Measurements from ENCODE around the gene TP53TG5. TPM values are rescaled to one million over a fixed set of nuclear protein-coding genes. Genes with fewer than 3 reads are reported as not detected.

Gene TP53TG5
- total and polyA plus RNA-seq, 3 experiments from 2014 or later, result not detected

- H3K27me3 ChIP-seq (ENCODE audit: insufficient read depth, low read length, poor library complexity, severe bottlenecking), result no peaks in the 10 kb centered on the region
- peaks cover 27% of the 10 kb centered on the region for H3K36me3 ChIP-seq (ENCODE audit: insufficient read depth, low read length)
- H3K36me3 Mint-ChIP-seq, result peaks cover 0 to 52% (median 8%) of the 10 kb centered on the region in 3 donors
- ChIA-PET CTCF (interaction anchor here (0.7 to 7.8 kb wide), 18 partner anchors 10 to 407 kb away, joined by 3 to 167 read pairs (median 6); partner anchors contain the start of genes PIGT and TP53TG5), POLR2A (interaction anchor here (0.8 to 3.7 kb wide), 8 partner anchors 9 to 89 kb away, joined by 3 to 66 read pairs (median 6); partner anchors contain the start of genes DBNDD2 and PIGT)
- H3K4me1 Mint-ChIP-seq, result peaks cover 52 to 57% (median 56%) of the 10 kb centered on the region in 3 donors
- H3K9me3 Mint-ChIP-seq, result no peaks in the 10 kb centered on the region
- H3K4me3 Mint-ChIP-seq, result peak overlapping the region; percentile 90 to 99 (median 98)
- peak overlapping the region; percentile 96 for H3K27ac ChIP-seq (ENCODE audit: low read depth, low read length)
- peak overlapping the region; percentile 92 for H3K4me3 ChIP-seq (ENCODE audit: low read length)
- H3K27ac Mint-ChIP-seq, result peak overlapping the region; percentile 95 to 100 (median 99)
- H3K9me3 ChIP-seq (ENCODE audit: low read length), result no peaks in the 10 kb centered on the region
- DNase-seq, result no peak
- H3K27me3 Mint-ChIP-seq, result peaks cover 0 to 1% of the 10 kb centered on the region in 2 donors
- H3K4me1 ChIP-seq (ENCODE audit: insufficient read depth, low read length), result peaks cover 50% of the 10 kb centered on the region
Observed at GRCh38 chr20:45363611-45364492, 14.3 kb downstream of the TP53TG5 start.

- Histone ChIP-seq H3K9me3 (ENCODE audit: low read length) (no peaks in the 10 kb centered on the region), H3K4me1 (ENCODE audit: insufficient read depth, low read length) (peaks cover 42% of the 10 kb centered on the region), H3K27me3 (ENCODE audit: insufficient read depth, low read length, poor library complexity, severe bottlenecking) (no peaks in the 10 kb centered on the region), H3K36me3 (ENCODE audit: insufficient read depth, low read length) (peaks cover 27% of the 10 kb centered on the region), H3K4me3 (ENCODE audit: low read length) (peak within 1 kb of the TSS; percentile 92), H3K27ac (ENCODE audit: low read depth, low read length) (peak within 1 kb of the TSS; percentile 96)
- POLR2A ChIA-PET, result interaction anchor here (0.6 to 3.7 kb wide), 11 partner anchors 10 to 90 kb away, joined by 3 to 66 read pairs (median 4); partner anchors contain the start of gene PIGT
- Mint-ChIP-seq H3K4me1 (peaks cover 44 to 54% (median 48%) of the 10 kb centered on the region in 3 donors), H3K27ac (peak within 1 kb of the TSS; percentile 95 to 100 (median 99)), H3K36me3 (peaks cover 0 to 45% (median 8%) of the 10 kb centered on the region in 3 donors), H3K4me3 (peak within 1 kb of the TSS; percentile 90 to 99 (median 98)), H3K27me3 (peaks cover 0 to 1% of the 10 kb centered on the region in 2 donors), H3K9me3 (no peaks in the 10 kb centered on the region)
- DNase-seq, result peak; percentile 98 to 99 (median 99)
- CTCF ChIA-PET, result interaction anchor here (0.7 to 7.8 kb wide), 27 partner anchors 9 to 408 kb away, joined by 3 to 167 read pairs (median 5); partner anchors contain the start of genes PIGT, SDC4 and TP53TG5
Observed at GRCh38 chr20:45362804-45363610, 15.1 kb downstream of the TP53TG5 start, which contains the start of gene SYS1. TSS of gene SYS1 (plus strand) at chr20:45363156. CDS start at chr20:45363532, 376 bp downstream.

GRCh38 chr20:45361793-45362192 is 16.3 kb downstream of the TP53TG5 start:
- Mint-ChIP-seq H3K4me3 (no peak overlapping the region), H3K4me1 (peaks cover 39 to 53% (median 47%) of the 10 kb centered on the region in 3 donors), H3K9me3 (no peaks in the 10 kb centered on the region), H3K27ac (no peak overlapping the region), H3K27me3 (peaks cover 0 to 1% of the 10 kb centered on the region in 2 donors), H3K36me3 (peaks cover 0 to 34% (median 5%) of the 10 kb centered on the region in 3 donors)
- no peaks in the 10 kb centered on the region for H3K9me3 ChIP-seq (ENCODE audit: low read length)
- peaks cover 15% of the 10 kb centered on the region for H3K36me3 ChIP-seq (ENCODE audit: insufficient read depth, low read length)
- CTCF ChIA-PET, result interaction anchor here (1.2 to 7.8 kb wide), 11 partner anchors 10 to 409 kb away, joined by 3 to 167 read pairs (median 9); partner anchors contain the start of genes PIGT, SDC4 and TP53TG5
- H3K27ac ChIP-seq (ENCODE audit: low read depth, low read length), result no peak overlapping the region
- no peak for DNase-seq
- no peak overlapping the region for H3K4me3 ChIP-seq (ENCODE audit: low read length)
- H3K4me1 ChIP-seq (ENCODE audit: insufficient read depth, low read length), result peaks cover 30% of the 10 kb centered on the region
- POLR2A ChIA-PET, result interaction anchor here (3.7 kb wide), 1 partner anchor 11 kb away, joined by 66 read pairs; no protein-coding TSS in a partner anchor
- no peaks in the 10 kb centered on the region for H3K27me3 ChIP-seq (ENCODE audit: insufficient read depth, low read length, poor library complexity, severe bottlenecking)

GRCh38 chr20:45359406-45360148 is 18.5 kb downstream of the TP53TG5 start:
- Histone ChIP-seq H3K9me3 (ENCODE audit: low read length) (no peaks in the 10 kb centered on the region), H3K27me3 (ENCODE audit: insufficient read depth, low read length, poor library complexity, severe bottlenecking) (no peaks in the 10 kb centered on the region), H3K4me3 (ENCODE audit: low read length) (no peak overlapping the region), H3K36me3 (ENCODE audit: insufficient read depth, low read length) (no peaks in the 10 kb centered on the region), H3K4me1 (ENCODE audit: insufficient read depth, low read length) (peaks cover 12% of the 10 kb centered on the region), H3K27ac (ENCODE audit: low read depth, low read length) (no peak overlapping the region)
- no peak overlapping the region for H3K4me3 Mint-ChIP-seq
- DNase-seq, result no peak
- ChIA-PET POLR2A (interaction anchor here (1.5 kb wide), 1 partner anchor 12 kb away, joined by 4 read pairs; the partner anchor contains the start of gene SDC4), CTCF (interaction anchor here (1.0 to 7.8 kb wide), 5 partner anchors 15 to 411 kb away, joined by 3 to 167 read pairs (median 57); partner anchors contain the start of gene TP53TG5)
- peaks cover 27 to 44% (median 43%) of the 10 kb centered on the region in 3 donors for H3K4me1 Mint-ChIP-seq
- peaks cover 0 to 1% of the 10 kb centered on the region in 2 donors for H3K27me3 Mint-ChIP-seq
- H3K36me3 Mint-ChIP-seq, result peaks cover 0 to 14% (median 2%) of the 10 kb centered on the region in 3 donors
- H3K27ac Mint-ChIP-seq, result no peak overlapping the region
- no peaks in the 10 kb centered on the region for H3K9me3 Mint-ChIP-seq

- Mint-ChIP-seq H3K4me1 (peaks cover 25 to 44% (median 41%) of the 10 kb centered on the region in 3 donors), H3K27me3 (peaks cover 0 to 1% of the 10 kb centered on the region in 2 donors), H3K9me3 (no peaks in the 10 kb centered on the region), H3K27ac (peak overlapping the region in 1 of 8 donors; percentile 6), H3K4me3 (no peak overlapping the region), H3K36me3 (peaks cover 0 to 12% (median 2%) of the 10 kb centered on the region in 3 donors)
- H3K4me1 ChIP-seq (ENCODE audit: insufficient read depth, low read length), result peaks cover 9% of the 10 kb centered on the region
- no peaks in the 10 kb centered on the region for H3K36me3 ChIP-seq (ENCODE audit: insufficient read depth, low read length)
- ChIA-PET POLR2A (interaction anchor here (1.5 kb wide), 1 partner anchor 11 kb away, joined by 4 read pairs; the partner anchor contains the start of gene SDC4), CTCF (interaction anchor here (1.0 to 7.8 kb wide), 5 partner anchors 16 to 412 kb away, joined by 3 to 167 read pairs (median 57); partner anchors contain the start of gene TP53TG5)
- no peak overlapping the region for H3K27ac ChIP-seq (ENCODE audit: low read depth, low read length)
- no peaks in the 10 kb centered on the region for H3K9me3 ChIP-seq (ENCODE audit: low read length)
- no peaks in the 10 kb centered on the region for H3K27me3 ChIP-seq (ENCODE audit: insufficient read depth, low read length, poor library complexity, severe bottlenecking)
- DNase-seq, result no peak
- H3K4me3 ChIP-seq (ENCODE audit: low read length), result no peak overlapping the region
Observed at GRCh38 chr20:45359069-45359405, 19.1 kb downstream of the TP53TG5 start.

GRCh38 chr20:45358282-45359068 is 19.6 kb downstream of the TP53TG5 start:
- H3K4me3 Mint-ChIP-seq, result no peak overlapping the region
- ChIA-PET POLR2A (no interaction called here), CTCF (interaction anchor here (2.0 to 7.8 kb wide), 3 partner anchors 16 to 412 kb away, joined by 8 to 137 read pairs (median 35); partner anchors contain the start of gene TP53TG5)
- Histone ChIP-seq H3K27ac (ENCODE audit: low read depth, low read length) (no peak overlapping the region), H3K4me3 (ENCODE audit: low read length) (no peak overlapping the region), H3K9me3 (ENCODE audit: low read length) (no peaks in the 10 kb centered on the region), H3K4me1 (ENCODE audit: insufficient read depth, low read length) (peaks cover 4% of the 10 kb centered on the region), H3K27me3 (ENCODE audit: insufficient read depth, low read length, poor library complexity, severe bottlenecking) (no peaks in the 10 kb centered on the region), H3K36me3 (ENCODE audit: insufficient read depth, low read length) (no peaks in the 10 kb centered on the region)
- H3K27me3 Mint-ChIP-seq, result peaks cover 0 to 1% of the 10 kb centered on the region in 2 donors
- no peak for DNase-seq
- H3K9me3 Mint-ChIP-seq, result no peaks in the 10 kb centered on the region
- H3K4me1 Mint-ChIP-seq, result peaks cover 19 to 44% (median 35%) of the 10 kb centered on the region in 3 donors
- peaks cover 0 to 6% (median 0%) of the 10 kb centered on the region in 3 donors for H3K36me3 Mint-ChIP-seq
- peak overlapping the region in 2 of 8 donors; percentile 6 to 33 for H3K27ac Mint-ChIP-seq

Data from CD8-positive, alpha-beta memory T cell (primary cell).